Measurements from ENCODE around the gene ACTL10. TPM values are rescaled to one million over a fixed set of nuclear protein-coding genes. Genes with fewer than 3 reads are reported as not detected.

The ACTL10 gene
- total RNA-seq: 1.5 and 1.6 TPM in 2 replicates

DNA sequence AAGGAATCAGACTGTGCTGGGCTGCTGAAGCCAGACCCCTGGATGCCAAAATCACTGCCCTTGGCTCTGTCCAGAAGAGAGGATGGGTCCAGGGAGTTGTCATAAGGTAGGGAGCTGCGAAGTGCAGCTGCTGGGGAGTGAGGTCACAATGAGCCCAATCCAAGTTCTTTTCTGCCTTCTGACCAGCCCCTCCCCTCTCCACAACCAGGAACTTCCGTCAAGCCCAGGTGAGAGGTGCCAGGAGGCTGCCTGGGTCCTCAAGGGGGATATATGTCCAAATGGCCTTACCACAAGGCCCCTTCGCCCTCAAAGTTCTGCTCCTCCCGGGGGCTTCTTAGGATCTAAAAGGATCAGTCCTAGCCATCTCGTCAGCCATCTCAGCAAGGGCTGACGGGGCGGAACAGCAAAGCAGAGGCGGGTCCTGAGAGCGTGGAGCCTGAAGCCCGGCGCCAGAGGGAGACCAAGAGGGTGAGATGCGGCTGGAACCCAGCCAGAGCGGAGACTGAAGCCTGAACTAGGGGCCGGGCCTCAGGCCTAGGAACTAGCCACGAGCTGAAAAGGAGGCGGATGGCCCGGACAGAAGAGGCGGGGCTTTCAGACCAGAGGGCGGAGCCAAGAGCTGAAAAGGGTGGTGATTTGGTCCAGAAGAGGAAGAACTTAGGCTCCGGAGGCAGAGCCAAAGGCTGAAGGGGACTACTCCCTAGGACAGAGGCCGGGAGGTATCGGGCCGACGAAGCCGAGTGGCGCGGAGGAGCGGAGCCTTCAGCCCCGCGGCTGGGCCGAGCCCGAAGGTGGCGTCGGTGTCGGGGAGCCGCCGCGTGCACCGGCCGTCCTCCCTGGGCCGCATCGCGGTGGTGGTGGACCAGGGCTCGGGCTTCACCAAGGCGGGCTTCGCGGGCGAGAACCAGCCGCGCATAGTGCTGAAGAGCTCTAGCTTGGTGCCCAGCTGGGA is at the start of gene ACTL10:
Gene ACTL10, plus strand, starts transcription at position 651 of the 952 bp plus-strand sequence. CDS start 555 bp downstream, outside the sequence.

DNA sequence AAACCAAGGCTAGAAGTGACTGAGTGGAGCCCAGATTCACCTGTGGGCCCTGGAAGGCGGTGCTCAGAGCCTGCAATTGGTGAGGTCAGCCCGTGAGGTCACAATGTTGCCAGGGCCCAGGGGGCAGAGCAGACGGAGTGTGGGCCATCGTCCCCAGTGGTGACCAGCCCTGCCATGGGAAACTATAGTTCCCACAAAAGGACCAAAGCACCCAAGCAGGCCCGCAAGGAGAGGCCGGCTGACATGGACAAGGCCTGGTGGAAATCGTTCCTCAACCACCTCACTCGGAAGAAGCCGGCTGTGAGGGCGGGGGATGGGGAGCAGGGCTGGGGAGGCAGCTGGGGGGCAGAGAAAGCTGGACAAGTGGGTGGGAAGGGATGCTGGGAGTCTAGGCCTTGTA is 4.6 kb upstream of the ACTL10 start, which contains the start of gene C20orf144:
Gene C20orf144, plus strand, starts transcription at position 156 of the 400 bp plus-strand sequence. Its CDS starts 19 bp downstream, at position 175.

DNA sequence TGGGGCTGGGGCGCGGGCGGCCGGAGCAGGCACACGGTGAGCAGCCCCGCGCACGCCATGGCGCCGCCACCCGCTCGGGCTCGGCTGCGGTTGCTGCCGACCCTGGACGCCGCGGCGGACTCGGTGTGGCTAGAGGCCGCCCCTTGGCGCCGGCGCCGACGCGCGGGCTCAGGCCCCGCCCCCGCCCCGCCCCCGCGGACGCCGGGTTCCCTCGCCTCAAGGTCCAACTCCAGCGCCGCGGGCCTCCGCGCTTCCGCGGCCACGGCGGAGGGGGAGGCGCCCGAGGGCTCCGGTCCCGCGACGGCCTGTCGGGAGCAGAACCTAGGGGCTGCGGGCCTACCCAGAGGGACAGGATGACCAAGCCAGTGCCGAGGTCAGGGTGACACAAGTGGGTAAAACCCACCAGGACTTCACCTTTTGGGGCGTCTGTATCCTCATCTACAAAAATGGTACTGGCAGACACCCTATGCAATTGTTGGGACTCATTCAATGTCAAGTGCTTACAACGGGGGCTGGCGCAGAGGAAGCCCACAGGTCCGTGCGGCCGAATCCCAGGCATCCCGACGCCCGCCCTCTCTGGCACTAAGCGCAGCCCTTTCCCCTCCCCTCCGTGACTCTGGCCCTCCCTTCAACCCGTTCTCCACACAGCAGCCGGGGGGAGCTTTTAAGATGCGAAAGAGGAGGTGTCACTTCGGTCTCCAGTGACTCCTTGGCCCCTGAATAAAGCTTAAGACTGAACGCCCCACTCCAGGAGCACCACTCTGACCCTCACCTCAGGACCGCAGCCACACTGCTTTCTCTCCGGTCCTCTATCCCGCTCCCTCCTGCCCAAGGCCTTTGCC is 7.8 kb downstream of the ACTL10 start, which contains the start of gene NECAB3:
Gene NECAB3, minus strand, starts transcription at position 135 of the 842 bp plus-strand sequence. Its CDS starts 76 bp downstream, at position 59.

DNA sequence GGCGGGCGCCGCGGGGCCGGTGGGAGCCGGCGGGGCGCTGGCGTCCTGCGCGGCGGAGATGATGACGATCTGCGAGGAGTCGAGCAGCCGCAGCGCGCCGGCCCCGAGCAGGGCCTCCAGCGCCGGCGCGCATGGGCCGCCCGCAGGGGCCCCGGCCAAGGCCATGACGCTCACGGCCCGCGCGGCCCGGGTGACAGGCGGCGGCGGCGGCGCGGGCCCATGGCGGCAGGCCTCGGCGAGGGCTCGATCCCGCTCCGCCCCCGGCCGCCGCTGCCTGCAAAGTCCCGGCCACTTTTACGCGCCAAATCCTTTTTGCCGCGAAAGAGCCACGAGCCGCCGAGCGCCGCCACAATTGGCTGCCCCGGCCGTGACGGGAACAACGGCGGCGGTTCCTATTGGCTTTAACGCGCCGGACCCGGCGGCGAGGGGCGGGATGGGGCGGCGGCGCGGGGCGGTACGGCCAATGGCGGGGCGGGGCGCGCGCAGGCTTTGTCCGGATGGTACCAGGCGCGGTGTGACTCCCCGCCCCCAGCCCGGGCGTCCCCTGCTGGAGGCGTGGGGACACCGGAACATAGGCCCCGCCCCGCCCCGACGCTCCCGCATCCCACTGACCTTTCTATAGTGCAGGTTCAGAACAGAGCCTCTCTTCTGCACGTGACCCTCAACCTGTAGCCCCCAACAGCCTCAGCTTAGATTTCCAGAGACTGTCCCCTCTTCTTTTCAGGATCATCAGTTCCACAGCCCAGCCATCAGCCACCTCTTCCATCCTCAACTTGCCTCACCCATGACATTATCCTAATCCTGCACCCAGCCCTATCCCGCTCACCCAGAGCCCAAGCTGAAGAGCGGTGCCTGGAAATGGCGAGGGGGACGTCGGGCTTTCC is 19.6 kb downstream of the ACTL10 start, which contains the start of gene E2F1:
Gene E2F1, minus strand, starts transcription at position 286 of the 884 bp plus-strand sequence. Its CDS starts 121 bp downstream, at position 165.

Other genes starting within 250 kb of the ACTL10 start
- 4.3 and 4.9 TPM in 2 replicates for gene SNTA1, start 223.2 kb upstream of the ACTL10 start, total RNA-seq
- gene CBFA2T2, start 176.8 kb upstream of the ACTL10 start, total RNA-seq: 2.3 and 6.1 TPM in 2 replicates
- under 0.01 TPM in 1 of 2 replicates, not detected in the other for gene C20orf144, start 4.6 kb upstream of the ACTL10 start, total RNA-seq
- gene NECAB3, start 7.5 kb downstream of the ACTL10 start, total RNA-seq: 6.5 and 8.5 TPM in 2 replicates
- gene E2F1, start 19.4 kb downstream of the ACTL10 start, total RNA-seq: 9.4 and 14.1 TPM in 2 replicates
- gene PXMP4, start 53.4 kb downstream of the ACTL10 start, total RNA-seq: 3.1 and 7.0 TPM in 2 replicates
- gene ZNF341, start 65.1 kb downstream of the ACTL10 start, total RNA-seq: 0.97 and 2.0 TPM in 2 replicates
- gene CHMP4B, start 144.4 kb downstream of the ACTL10 start, total RNA-seq: 37.4 and 57.4 TPM in 2 replicates